Endothelial cell of umbilical vein (primary cell): Measurements from ENCODE around the gene NCOA3. TPM values are rescaled to one million over a fixed set of nuclear protein-coding genes. Genes with fewer than 3 reads are reported as not detected.

Source experiments
- BruUV-seq: library from RNA; stranded (reverse); fragments of 400-500 nt; replicated peaks from 2 replicates; lab custom pipeline; 2021; lab: Mats Ljungman, UMichigan
- CTCF ChIA-PET: fragments of 300-600, 350-600 bp; sonication (Branson Sonifier 250); formaldehyde crosslinking; loops from one replicate; lab custom pipeline; 2021; ENCODE audit warnings: antibody characterized with exemption, inconsistent platforms; lab: Charles Lee
- POLR2A ChIA-PET: fragments of 300-600, 350-600 bp; sonication (Branson Sonifier 250); formaldehyde crosslinking; loops from one replicate; lab custom pipeline; 2021; ENCODE audit warnings: antibody characterized with exemption, inconsistent platforms; lab: Charles Lee
- DNase-seq: peaks from one replicate; pipeline ENCODE4 v3.0.0-alpha.2; 2011; ENCODE audit warnings: low read depth, low spot score
- FAIRE-seq: peaks from 2 replicates; lab custom pipeline; 2011; peaks lifted over from hg19 to GRCh38; lab: Jason Lieb, UNC
- H2AFZ ChIP-seq: 2 replicates; pipeline ENCODE4 v1.6.0; 2012; ENCODE audit warnings: low read depth, low read length, control low read depth, inconsistent platforms
- H3K27ac ChIP-seq: 2 replicates; pipeline ENCODE4 v1.5.1; 2011; ENCODE audit warnings: low read depth, mild to moderate bottlenecking, control low read depth, low read length, moderate library complexity; ENCODE audit not compliant: insufficient read depth
- H3K27me3 ChIP-seq, 2 experiments: 2 replicates each; pipeline versions ENCODE4 v1.6.0 to v1.6.1; 2011; ENCODE audit warnings: low read length in 2 of 2, mixed read lengths in 1 of 2; ENCODE audit not compliant: control insufficient read depth in 2 of 2, insufficient read depth in 2 of 2
- H3K36me3 ChIP-seq, 2 experiments: 2 replicates in 1 of 2; 3 replicates in 1 of 2; pipeline ENCODE4 v1.5.1; 2011; ENCODE audit warnings: low read length in 2 of 2, mild to moderate bottlenecking in 1 of 2, moderate library complexity in 1 of 2; ENCODE audit not compliant: control insufficient read depth in 2 of 2, insufficient read depth in 2 of 2; ENCODE audit errors: extremely low read depth in 1 of 2
- H3K4me1 ChIP-seq: 3 replicates; pipeline ENCODE4 v1.5.1; 2011; ENCODE audit warnings: mild to moderate bottlenecking, low read length; ENCODE audit not compliant: control insufficient read depth, insufficient read depth; ENCODE audit errors: extremely low read depth
- H3K4me2 ChIP-seq: 2 replicates; pipeline ENCODE4 v1.6.1; 2011; ENCODE audit warnings: low read length, control low read depth, mixed read lengths; ENCODE audit not compliant: insufficient read depth
- H3K4me3 ChIP-seq, 3 experiments: fragments of 200-600 bp in 1 of 3; sonication (generic), shearing (Covaris generic) in 1 of 3; replicated peaks in 1 of 3; 2 replicates each; pipeline ENCODE4 v1.5.1; 2011 to 2016; ENCODE audit warnings: control low read depth in 3 of 3, low read length in 3 of 3, mild to moderate bottlenecking in 2 of 3, inconsistent platforms in 1 of 3, low read depth in 1 of 3, moderate library complexity in 1 of 3; ENCODE audit not compliant: insufficient read depth in 1 of 3
- H3K79me2 ChIP-seq: 2 replicates; pipeline ENCODE4 v1.6.0; 2012; ENCODE audit warnings: low read length, inconsistent platforms; ENCODE audit not compliant: control insufficient read depth, insufficient read depth
- H3K9ac ChIP-seq: replicated peaks from 2 replicates; pipeline ENCODE3; 2011; ENCODE audit warnings: low read length, control low read depth; ENCODE audit not compliant: insufficient read depth; ENCODE audit errors: extremely low read depth
- H3K9me1 ChIP-seq: replicated peaks from 3 replicates; pipeline ENCODE4 v1.6.0; 2011; ENCODE audit warnings: mild to moderate bottlenecking, low read length; ENCODE audit not compliant: control insufficient read depth, insufficient read depth; ENCODE audit errors: extremely low read depth
- H3K9me3 ChIP-seq: replicated peaks from 2 replicates; pipeline ENCODE4 v1.5.1; 2012; ENCODE audit warnings: low read length, inconsistent platforms; ENCODE audit not compliant: control insufficient read depth, insufficient read depth
- H4K20me1 ChIP-seq: replicated peaks from 2 replicates; pipeline ENCODE3; 2011; ENCODE audit warnings: mild to moderate bottlenecking, low read length; ENCODE audit not compliant: control insufficient read depth, insufficient read depth; ENCODE audit errors: extremely low read depth
- GATA2 ChIP-seq: IDR thresholded peaks from 2 replicates; pipeline ENCODE4 v1.7.0; 2011; ENCODE audit warnings: low read depth, mild to moderate bottlenecking, moderate library complexity, mixed read lengths, low read length; ENCODE audit not compliant: insufficient read length, insufficient read depth
- JUN ChIP-seq: IDR thresholded peaks from 2 replicates; pipeline ENCODE4 v1.6.1; 2011; ENCODE audit warnings: borderline replicate concordance, low read depth; ENCODE audit not compliant: insufficient read length, insufficient read depth
- POLR2AphosphoS5 ChIP-seq: IDR thresholded peaks from 2 replicates; pipeline ENCODE4 v1.6.1; 2012; ENCODE audit warnings: low read depth, mild to moderate bottlenecking, control low read depth, low read length, moderate library complexity; ENCODE audit not compliant: insufficient read depth
- dilution Hi-C: fragments of 300-500 bp; cut with MboI; formaldehyde crosslinking; loops from one replicate; pipeline ENCODE4 v1.15.0; 2019; ENCODE audit warnings: low sequenced_read_pairs; ENCODE audit not compliant: extremely low pct_ligation_motif_present
- intact Hi-C: fragments of 100-400 bp; cut with micrococcal nuclease; formaldehyde crosslinking; loops from one replicate; pipeline ENCODE4 v1.10.0; 2022
- polyA plus RNA-seq, 4 experiments: library from polyadenylated mRNA; depleted of rRNA in 3 of 4; stranded (reverse) in 3 of 4; unstranded in 1 of 4; fragments of >200 nt; gene quantifications; 2 replicates each; pipeline versions ENCODE4 v1.2.1 to v1.2.3, GENCODE V29; 2011 to 2012; ENCODE audit warnings: missing spikeins in 1 of 4
- total RNA-seq: library from RNA; stranded (reverse); gene quantifications from 2 replicates; pipeline ENCODE4 v1.2.3, GENCODE V29; 2021
- TF ChIP-seq, protein P1 (sequence below), 2 donors: IDR thresholded peaks; 1 replicate in 1 of 2; 2 replicates in 1 of 2; pipeline ENCODE4 v1.5.1; 2011; ENCODE audit warnings: low read length in 2 of 2, mild to moderate bottlenecking in 2 of 2, moderate library complexity in 2 of 2, control low read depth in 1 of 2, inconsistent platforms in 1 of 2, low read depth in 1 of 2; ENCODE audit not compliant: insufficient read depth in 1 of 2; ENCODE audit errors: extremely low read depth in 1 of 2
- TF ChIP-seq, protein P2 (sequence below): IDR thresholded peaks from 2 replicates; pipeline ENCODE4 v1.6.1; 2011; ENCODE audit not compliant: insufficient read depth, insufficient read length

The NCOA3 gene
- total and polyA plus RNA-seq, 2 donors (not counting 3 experiments of a cell fraction or from before 2014, with no cell fraction given) = 12.0 to 35.6 TPM

DNA sequence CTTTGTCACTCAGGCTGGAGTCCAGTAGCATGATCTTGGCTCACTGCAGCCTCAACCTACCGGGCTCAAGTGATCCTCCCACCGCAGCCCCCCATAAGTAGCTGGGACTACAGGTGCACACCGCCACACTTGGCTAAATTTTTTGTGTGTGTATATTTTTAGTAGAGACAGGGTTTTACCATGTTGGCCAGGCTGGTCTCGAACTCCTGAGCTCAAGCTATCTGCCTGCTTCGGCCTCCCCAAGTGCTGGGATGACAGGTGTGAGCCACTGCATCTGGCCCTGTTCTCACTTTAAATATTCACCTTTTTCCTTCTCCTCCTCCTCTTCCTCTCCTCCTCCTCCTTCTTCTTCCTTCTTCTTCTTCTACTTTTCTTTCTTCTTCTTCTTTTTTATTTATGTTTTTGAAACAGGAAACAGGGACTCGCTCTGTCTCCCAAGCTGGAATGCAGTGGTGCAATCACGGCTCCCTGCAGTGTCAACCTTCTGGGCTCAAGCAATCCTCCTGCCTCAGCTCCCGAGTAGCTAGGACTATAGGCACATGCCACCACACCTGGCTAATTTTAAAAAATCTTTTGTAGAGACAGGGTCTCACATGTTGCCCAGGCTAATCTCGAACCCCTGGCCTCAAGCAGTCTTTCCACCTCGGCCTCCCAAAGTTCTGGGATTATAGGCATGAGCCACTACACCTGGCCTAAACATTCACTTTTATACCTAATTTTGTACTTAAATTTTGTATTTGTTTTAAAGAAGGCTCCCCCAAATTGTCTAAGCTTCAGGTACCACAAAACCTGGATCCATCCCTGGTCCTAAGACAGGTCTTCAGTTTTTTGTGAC is 47.2 kb upstream of the NCOA3 start:
- dilution Hi-C loops = no loop called here
- Histone ChIP-seq H3K4me2 (no peak overlapping the region), H3K27me3 (no peaks in the 10 kb centered on the region), H4K20me1 (no peaks in the 10 kb centered on the region), H3K27ac (no peak overlapping the region), H3K9ac (no peak overlapping the region), H3K9me1 (no peaks in the 10 kb centered on the region), H3K79me2 (no peaks in the 10 kb centered on the region), H3K4me3 (no peak overlapping the region), H3K4me1 (no peaks in the 10 kb centered on the region), H3K9me3 (no peaks in the 10 kb centered on the region), H3K36me3 (no peaks in the 10 kb centered on the region), H2AFZ (no peak overlapping the region)
- DNase-seq (no peak), FAIRE-seq (no peak)
- CTCF ChIA-PET = interaction anchor here (1.1 to 1.9 kb wide), 4 partner anchors 10 to 70 kb away, joined by 3 to 9 read pairs (median 4); partner anchors contain the start of gene NCOA3
- TF ChIP-seq, protein P1, sequence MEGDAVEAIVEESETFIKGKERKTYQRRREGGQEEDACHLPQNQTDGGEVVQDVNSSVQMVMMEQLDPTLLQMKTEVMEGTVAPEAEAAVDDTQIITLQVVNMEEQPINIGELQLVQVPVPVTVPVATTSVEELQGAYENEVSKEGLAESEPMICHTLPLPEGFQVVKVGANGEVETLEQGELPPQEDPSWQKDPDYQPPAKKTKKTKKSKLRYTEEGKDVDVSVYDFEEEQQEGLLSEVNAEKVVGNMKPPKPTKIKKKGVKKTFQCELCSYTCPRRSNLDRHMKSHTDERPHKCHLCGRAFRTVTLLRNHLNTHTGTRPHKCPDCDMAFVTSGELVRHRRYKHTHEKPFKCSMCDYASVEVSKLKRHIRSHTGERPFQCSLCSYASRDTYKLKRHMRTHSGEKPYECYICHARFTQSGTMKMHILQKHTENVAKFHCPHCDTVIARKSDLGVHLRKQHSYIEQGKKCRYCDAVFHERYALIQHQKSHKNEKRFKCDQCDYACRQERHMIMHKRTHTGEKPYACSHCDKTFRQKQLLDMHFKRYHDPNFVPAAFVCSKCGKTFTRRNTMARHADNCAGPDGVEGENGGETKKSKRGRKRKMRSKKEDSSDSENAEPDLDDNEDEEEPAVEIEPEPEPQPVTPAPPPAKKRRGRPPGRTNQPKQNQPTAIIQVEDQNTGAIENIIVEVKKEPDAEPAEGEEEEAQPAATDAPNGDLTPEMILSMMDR (IDR thresholded peaks at IDR 0.05; ENCODE audit: extremely low read depth in 1 of 2, insufficient read depth in 1 of 2, low read depth in 1 of 2, low read length in 2 of 2) = no peak
- TF ChIP-seq JUN = no peak
- TF ChIP-seq GATA2 = no peak
- no peak for TF ChIP-seq POLR2AphosphoS5
- TF ChIP-seq, protein P2, sequence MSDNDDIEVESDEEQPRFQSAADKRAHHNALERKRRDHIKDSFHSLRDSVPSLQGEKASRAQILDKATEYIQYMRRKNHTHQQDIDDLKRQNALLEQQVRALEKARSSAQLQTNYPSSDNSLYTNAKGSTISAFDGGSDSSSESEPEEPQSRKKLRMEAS = no peak
- intact Hi-C loops = no loop called here
- no TSS peak for BruUV-seq
- POLR2A ChIA-PET = no interaction called here
